NCI-H226 (cell line): ENCODE measurements around the gene SAMD4A.
A peak's percentile ranks its signal among the peaks of the same experiment; 100 is the strongest.

Source experiments
- DNase-seq: peaks from one replicate; pipeline ENCODE4 v3.0.0-alpha.2; 2015

SAMD4A gene

GRCh38 chr14:54660604-54661111 is 93.7 kb downstream of the SAMD4A start:
- DNase-seq = no peak

- DNase-seq = no peak
These were observed 95.7 kb downstream of the SAMD4A start for GRCh38 chr14:54662491-54663133.

DNA sequence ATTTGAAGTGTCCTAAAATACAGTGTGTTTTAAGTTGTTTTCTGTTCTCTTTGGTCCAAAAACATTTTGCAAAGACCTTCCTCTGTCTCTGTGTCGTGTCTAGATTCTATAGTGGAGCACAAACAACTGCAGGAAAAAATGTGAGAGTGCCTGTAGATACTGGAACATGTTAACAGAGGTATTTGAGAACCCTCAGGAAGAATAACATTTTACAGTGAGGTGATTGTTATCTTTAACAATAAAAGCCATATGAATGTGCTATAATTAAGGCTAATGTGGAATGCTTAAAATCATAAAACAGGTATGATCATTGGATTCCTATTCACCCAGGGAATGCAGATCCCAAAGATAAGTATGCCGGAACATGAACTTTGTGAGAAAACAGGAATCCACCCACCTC is 98.0 kb downstream of the SAMD4A start:
- DNase-seq = no peak

DNA sequence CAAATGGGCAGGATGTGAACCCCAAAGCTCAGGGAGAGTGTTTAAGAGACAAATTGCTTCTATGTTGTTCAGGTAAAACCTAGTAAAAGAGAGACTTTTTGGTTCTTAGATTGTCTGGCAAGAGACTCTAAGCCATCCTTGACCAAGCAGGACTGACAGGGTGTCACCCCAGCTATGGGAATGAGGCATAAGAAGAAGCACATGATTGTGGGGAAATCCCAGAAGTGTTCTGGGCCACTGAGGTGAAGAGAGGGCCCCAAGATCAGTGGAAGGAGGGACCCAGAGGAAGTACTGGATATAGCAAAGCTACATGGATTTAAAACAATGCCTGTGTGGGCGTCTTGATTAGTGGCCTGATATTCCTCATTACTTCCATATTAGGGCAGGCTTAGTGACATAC is 99.0 kb downstream of the SAMD4A start:
- DNase-seq = no peak

DNA sequence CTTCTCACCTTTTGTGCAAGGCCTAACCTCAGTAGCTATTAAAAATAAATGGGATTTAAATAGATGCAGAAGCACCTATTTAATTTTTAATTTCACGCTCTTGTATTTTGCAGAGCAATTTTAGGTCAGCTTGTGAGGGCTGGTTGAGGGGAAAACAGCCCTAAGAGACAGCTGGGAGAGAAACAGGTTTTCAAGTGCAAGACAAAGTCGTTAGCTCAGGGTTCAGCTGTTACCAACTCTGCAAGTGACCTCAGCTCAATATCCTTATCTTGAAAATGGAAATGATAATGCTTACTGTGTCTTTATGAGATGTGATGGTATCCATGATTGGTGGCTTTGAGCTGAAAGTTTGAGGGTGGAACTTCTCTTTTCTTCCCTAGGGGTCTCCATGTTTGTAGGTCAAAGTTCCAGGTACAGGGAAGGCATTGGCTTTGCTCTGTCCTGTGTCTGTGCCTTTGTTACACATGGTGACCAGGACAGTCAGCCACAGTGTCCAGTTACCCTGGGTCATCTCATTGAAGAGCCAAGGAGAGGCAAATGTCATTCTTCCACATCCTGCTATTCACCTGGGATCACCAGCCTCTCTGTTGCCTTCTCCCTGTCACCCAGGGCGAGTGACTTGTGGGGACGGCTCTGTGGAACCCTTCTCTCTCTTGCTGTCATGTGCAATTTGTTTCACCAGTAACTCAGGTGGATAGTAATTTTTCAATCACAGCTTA is 100.3 kb downstream of the SAMD4A start:
- DNase-seq = no peak

DNA sequence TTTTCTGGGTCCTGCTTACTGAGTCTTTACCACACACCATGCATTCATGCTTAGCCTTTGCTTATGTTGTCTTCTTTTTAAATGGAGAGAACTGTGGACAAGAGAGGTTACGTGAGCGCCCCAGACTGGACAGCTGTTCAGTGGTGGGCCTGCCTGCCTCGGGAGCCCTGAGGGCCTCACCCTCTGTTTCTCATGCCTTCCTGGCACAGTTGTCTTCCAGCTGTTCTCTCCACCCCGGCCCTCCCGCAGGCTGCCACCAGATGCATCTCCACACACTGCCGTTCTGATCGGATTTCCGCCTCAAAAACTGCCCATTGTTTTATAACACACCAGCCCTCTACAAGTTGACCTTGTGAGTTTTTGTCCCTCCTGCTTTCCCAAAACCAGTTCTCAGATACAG is 100.8 kb downstream of the SAMD4A start:
- no peak for DNase-seq

- DNase-seq = peak; percentile 21
These were observed 103.0 kb downstream of the SAMD4A start for GRCh38 chr14:54669721-54670561.

- no peak for DNase-seq
These were observed 104.6 kb downstream of the SAMD4A start for GRCh38 chr14:54671537-54671936.

DNA sequence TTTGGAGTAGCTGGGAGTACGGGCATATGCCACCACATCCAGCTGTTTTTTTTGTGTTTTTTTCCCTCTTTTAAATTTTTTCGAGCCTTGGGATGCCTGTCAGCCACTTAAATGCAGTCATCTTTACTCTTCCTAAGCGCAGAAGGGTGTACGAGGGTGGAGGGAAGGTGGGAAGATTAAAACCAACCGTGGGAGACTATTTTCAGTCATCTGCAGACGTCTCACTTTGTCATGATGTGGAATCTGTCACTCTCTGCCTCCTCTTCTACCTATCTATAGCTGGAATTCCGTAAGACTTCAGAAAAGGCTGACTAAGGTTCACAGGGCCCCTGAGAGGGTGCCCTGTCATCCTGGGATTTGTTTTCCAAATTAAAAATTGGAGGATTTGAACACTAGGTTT is 105.3 kb downstream of the SAMD4A start:
- DNase-seq = no peak

- no peak for DNase-seq
These were observed 105.8 kb downstream of the SAMD4A start for GRCh38 chr14:54672688-54673087.

- DNase-seq = no peak
These were observed 106.5 kb downstream of the SAMD4A start for GRCh38 chr14:54673193-54674045.

GRCh38 chr14:54674046-54674741 is 107.3 kb downstream of the SAMD4A start:
- no peak for DNase-seq

DNA sequence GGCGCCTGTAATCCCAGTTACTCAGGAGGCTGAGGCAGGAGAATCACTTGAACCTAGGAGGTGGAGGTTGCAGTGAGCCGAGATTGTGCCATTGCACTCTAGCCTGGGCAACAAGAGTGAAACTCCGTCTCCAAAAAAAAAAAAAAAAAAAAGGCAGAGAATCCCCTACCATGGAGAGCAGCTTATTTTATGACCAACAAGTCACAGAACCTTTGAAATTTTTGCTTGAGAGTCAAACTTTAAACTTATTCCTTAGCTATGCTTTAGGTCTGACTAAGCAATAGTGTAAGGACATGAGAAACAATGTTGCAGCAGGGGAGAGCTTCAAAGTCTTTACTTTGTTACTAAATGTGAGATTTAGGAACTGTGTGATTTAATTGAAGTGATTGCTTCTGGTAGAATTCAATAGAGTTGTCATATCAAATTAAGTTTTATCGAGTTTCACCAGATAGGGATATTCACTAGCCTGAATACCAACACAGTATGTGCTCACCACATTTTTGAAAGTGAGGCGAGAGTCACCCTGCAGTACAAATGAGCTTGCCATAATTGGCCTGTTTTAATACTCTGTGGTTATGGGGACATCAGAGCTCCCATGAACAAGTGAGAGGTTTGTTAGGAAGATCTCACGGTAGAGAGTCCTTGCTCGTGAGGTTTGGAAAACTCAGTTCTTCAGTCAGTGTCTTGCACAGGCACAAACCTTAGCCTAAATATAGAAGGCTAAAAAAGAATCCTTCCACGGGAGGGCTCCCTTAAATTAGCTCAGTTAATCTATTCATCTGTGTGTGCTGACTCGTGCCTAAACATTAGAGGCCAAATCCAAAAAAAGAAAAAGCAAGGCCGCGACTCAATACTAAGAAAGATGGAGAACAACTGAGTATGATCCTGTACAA is 108.6 kb downstream of the SAMD4A start:
- no peak for DNase-seq

DNA sequence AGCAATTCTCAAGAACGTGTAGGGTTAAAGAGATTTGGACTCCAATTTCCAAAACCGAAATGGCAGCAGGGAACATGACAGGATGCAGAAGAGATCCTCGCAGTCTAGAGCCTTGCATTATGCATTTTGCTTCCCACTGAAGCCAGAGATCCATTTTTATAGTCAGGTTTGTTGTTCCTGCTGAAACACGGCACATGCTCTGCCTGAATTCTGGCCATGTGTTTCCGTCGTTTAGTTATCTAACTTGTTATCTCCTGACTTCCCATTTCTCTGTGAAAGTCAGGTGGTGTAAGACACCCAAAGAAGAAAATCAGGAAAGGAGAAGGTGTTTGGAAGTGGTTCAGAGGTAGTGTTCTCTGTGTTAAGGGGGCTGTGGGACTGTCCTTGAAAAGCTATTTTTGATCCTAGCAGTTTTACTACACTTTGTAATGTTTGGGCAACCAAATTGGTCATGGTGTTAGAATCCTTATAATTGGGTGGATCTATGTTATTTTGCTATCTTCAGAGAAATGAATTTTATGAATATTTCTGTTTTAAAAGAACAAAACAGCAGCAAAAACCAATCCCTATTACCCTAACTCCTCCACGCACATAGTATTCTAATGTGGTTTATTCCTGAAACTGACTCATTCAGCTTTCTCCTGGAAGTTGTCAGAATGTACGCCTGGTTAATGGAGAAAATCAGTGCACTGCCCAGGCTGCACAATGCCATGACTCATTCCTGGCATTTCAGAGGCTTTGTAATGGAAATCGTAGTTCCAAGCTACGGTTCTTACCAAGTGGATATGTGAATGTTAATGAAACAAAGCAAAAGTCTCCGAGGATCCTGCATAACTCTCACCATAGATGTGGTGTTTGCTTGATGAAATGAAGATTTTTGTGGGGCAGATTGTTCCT is 110.1 kb downstream of the SAMD4A start:
- DNase-seq = peak; percentile 95

- DNase-seq = no peak
These were observed 113.7 kb downstream of the SAMD4A start for GRCh38 chr14:54680651-54681050.

DNA sequence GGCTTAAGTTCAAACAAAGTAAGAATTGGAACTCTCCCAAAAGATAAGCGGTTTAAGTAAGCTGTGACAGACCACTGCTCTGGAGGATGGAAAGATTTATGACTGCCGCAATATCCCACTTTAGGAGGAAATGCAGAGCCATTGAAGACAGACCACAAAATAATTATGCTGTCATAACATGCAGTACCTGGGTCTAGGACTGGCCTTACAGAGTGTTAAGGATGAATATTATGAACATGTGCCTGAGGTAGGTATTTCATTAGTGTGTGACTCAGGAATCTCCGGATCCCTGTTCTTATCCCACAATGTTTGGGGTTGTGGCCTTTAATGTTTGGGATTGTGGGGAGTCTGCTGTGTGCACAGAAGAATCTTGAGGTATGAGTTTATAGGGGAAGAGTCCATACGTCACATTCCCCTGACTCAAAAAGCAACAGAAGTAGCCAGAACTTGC is 114.9 kb downstream of the SAMD4A start:
- DNase-seq = peak; percentile 90

- DNase-seq = peak; percentile 34
These were observed 115.7 kb downstream of the SAMD4A start for GRCh38 chr14:54682578-54682977.

DNA sequence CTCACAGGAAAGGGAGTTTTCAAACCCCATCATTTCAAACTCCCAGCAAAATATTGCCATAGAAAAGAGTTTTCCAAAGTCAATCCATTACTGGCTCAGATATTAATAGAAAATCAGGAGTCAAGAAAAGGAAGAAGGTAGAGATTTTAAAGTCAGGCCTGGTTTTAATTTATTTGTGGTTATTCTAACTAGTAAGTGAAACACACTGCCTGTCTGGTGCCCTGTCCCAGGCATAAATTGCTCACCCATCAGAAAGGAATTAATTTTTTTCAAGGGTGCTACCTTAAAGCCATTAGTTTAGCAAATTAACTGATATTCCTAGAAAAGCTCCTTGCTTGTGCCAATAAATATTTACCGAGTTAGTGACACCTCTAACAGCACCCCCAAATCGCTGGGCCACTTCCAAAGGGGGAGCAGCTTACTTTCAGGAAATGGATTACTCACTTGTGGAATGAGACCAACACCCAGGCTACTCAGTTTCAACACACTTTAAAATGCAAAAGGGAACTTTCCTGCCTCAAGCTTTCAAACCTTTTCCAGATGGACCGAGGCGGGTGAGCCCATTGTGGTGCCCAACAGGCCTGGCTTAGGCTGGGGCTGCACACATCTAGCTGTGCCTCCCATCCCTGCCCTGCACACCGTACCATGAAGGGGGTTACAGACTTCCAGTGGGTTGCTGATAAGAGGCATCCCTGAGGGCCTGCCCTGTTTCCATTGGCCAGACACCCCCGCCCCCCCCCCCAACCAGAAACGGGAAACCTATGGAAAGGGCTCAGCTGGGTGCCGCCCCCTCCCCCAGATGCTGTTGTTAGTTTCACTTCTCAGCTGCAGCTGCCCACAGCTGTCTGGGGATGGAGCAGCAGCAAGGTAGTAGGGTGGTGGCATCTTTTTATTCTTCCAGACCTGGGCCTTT is 117.2 kb downstream of the SAMD4A start:
- DNase-seq = peak; percentile 83
